Brain pericyte (primary cell): ENCODE results near the gene EMID1.

Experiments
- DNase-seq: peaks from one replicate; pipeline ENCODE4 v3.0.0-alpha.2; 2012; ENCODE audit warnings: low read depth, low spot score

The EMID1 gene

GRCh38 chr22:29205594-29206371 is at the start of gene EMID1:
EMID1 (plus strand) TSS chr22:29205896; CDS start chr22:29206039, 143 bp downstream.
- DNase-seq, result no peak

GRCh38 chr22:29155966-29156365 is 49.7 kb upstream of the EMID1 start:
- no peak for DNase-seq

- no peak for DNase-seq
Observed at GRCh38 chr22:29156507-29156906, 49.2 kb upstream of the EMID1 start.

GRCh38 chr22:29157759-29158535 is 47.7 kb upstream of the EMID1 start:
- no peak for DNase-seq

GRCh38 chr22:29158546-29158945 is 47.1 kb upstream of the EMID1 start:
- no peak for DNase-seq

- DNase-seq, result no peak
Observed at GRCh38 chr22:29163808-29164207, 41.9 kb upstream of the EMID1 start.

GRCh38 chr22:29165321-29166060 is 40.2 kb upstream of the EMID1 start:
- no peak for DNase-seq

GRCh38 chr22:29166180-29166579 is 39.5 kb upstream of the EMID1 start:
- no peak for DNase-seq

GRCh38 chr22:29167032-29167911 is 38.4 kb upstream of the EMID1 start:
- no peak for DNase-seq

- DNase-seq, result no peak
Observed at GRCh38 chr22:29171721-29172120, 34.0 kb upstream of the EMID1 start.

- DNase-seq, result no peak
Observed at GRCh38 chr22:29172216-29172615, 33.5 kb upstream of the EMID1 start.

GRCh38 chr22:29175312-29175835 is 30.3 kb upstream of the EMID1 start:
- no peak for DNase-seq

GRCh38 chr22:29183971-29184848 is 21.5 kb upstream of the EMID1 start:
- no peak for DNase-seq

GRCh38 chr22:29184849-29185490 is 20.7 kb upstream of the EMID1 start:
- DNase-seq, result no peak

- DNase-seq, result no peak
Observed at GRCh38 chr22:29186302-29186701, 19.4 kb upstream of the EMID1 start.

- DNase-seq, result no peak
Observed at GRCh38 chr22:29187831-29188230, 17.9 kb upstream of the EMID1 start.

- no peak for DNase-seq
Observed at GRCh38 chr22:29190051-29190450, 15.6 kb upstream of the EMID1 start.

- no peak for DNase-seq
Observed at GRCh38 chr22:29190918-29191317, 14.8 kb upstream of the EMID1 start.

GRCh38 chr22:29193021-29193420 is 12.7 kb upstream of the EMID1 start:
- DNase-seq, result no peak

GRCh38 chr22:29194184-29194583 is 11.5 kb upstream of the EMID1 start:
- no peak for DNase-seq
